Skeletal muscle tissue (tissue), 4 donors: ENCODE measurements around the gene C3AR1. TPM values are rescaled to one million over a fixed set of nuclear protein-coding genes. Genes with fewer than 3 reads are reported as not detected.
"Not testable (repeated sequence)": the region's sequence is repeated elsewhere in the genome, so short reads cannot be mapped to it uniquely, and the experiment has no call there.

ENCODE experiments used
- H3K27ac ChIP-seq: one replicate; pipeline ENCODE4 v1.7.0; 2013; ENCODE audit warnings: mild to moderate bottlenecking, low read depth, low read length, inconsistent platforms
- H3K27me3 ChIP-seq, 3 donors: one replicate each; pipeline ENCODE4 v1.7.0; 2013; ENCODE audit warnings: low read length in 3 of 3; ENCODE audit not compliant: control insufficient read depth in 3 of 3, insufficient read depth in 3 of 3
- H3K36me3 ChIP-seq, 3 donors: one replicate each; pipeline ENCODE4 v1.7.0; 2013; ENCODE audit warnings: low read length in 3 of 3; ENCODE audit not compliant: control insufficient read depth in 3 of 3, insufficient read depth in 3 of 3
- H3K4me1 ChIP-seq, 3 donors: one replicate each; pipeline ENCODE4 v1.7.0; 2013; ENCODE audit warnings: low read length in 3 of 3, mild to moderate bottlenecking in 3 of 3; ENCODE audit not compliant: control insufficient read depth in 3 of 3, insufficient read depth in 3 of 3
- H3K4me3 ChIP-seq, 3 donors: one replicate each; pipeline ENCODE4 v1.7.0; 2013; ENCODE audit warnings: low read length in 3 of 3
- H3K9ac ChIP-seq, 3 donors: one replicate each; pipeline ENCODE4 v1.7.0; 2013; ENCODE audit warnings: low read length in 3 of 3, mild to moderate bottlenecking in 3 of 3, moderate library complexity in 2 of 3, low read depth in 1 of 3
- H3K9me3 ChIP-seq, 3 donors: one replicate each; pipeline ENCODE4 v1.7.0; 2013; ENCODE audit warnings: low read length in 3 of 3; ENCODE audit not compliant: control insufficient read depth in 3 of 3
- total RNA-seq: library from RNA; depleted of rRNA; stranded (reverse); fragments of >200 nt; gene quantifications from one replicate; pipeline ENCODE4 v1.2.3, GENCODE V29; 2014
- donor health status: Osteomylitis.

C3AR1 gene
- total RNA-seq = 7.8 TPM

GRCh38 chr12:8065991-8066594 is at the start of gene C3AR1:
Gene C3AR1, minus strand, starts transcription at chr12:8066359. Its CDS starts 6,174 bp downstream, at chr12:8060185.
- H3K27ac ChIP-seq = peak within 1 kb of the TSS; percentile 65
- no peaks in the 10 kb centered on the region for H3K9me3 ChIP-seq
- no peaks in the 10 kb centered on the region for H3K27me3 ChIP-seq
- H3K36me3 ChIP-seq = no peaks in the 10 kb centered on the region
- peak within 1 kb of the TSS in 1 of 3 donors; percentile 16 for H3K4me3 ChIP-seq
- no peaks in the 10 kb centered on the region for H3K4me1 ChIP-seq
- H3K9ac ChIP-seq = no peak within 1 kb of the TSS

GRCh38 chr12:8113117-8113516 is 47.0 kb upstream of the C3AR1 start:
- H3K4me3 ChIP-seq, H3K36me3 ChIP-seq, H3K4me1 ChIP-seq, H3K9ac ChIP-seq, H3K9me3 ChIP-seq, H3K27me3 ChIP-seq, H3K27ac ChIP-seq: not testable (repeated sequence)

- no peaks in the 10 kb centered on the region for H3K27me3 ChIP-seq
- H3K9ac ChIP-seq = peak overlapping the region in 2 of 3 donors; percentile 39 to 51
- H3K36me3 ChIP-seq = peaks cover 0 to 5% (median 2%) of the 10 kb centered on the region in 3 donors
- no peak overlapping the region for H3K4me3 ChIP-seq
- no peaks in the 10 kb centered on the region for H3K9me3 ChIP-seq
- no peak overlapping the region for H3K27ac ChIP-seq
- H3K4me1 ChIP-seq = no peaks in the 10 kb centered on the region
Measured at GRCh38 chr12:8108808-8109398, 42.7 kb upstream of the C3AR1 start.

GRCh38 chr12:8099235-8099634 is 33.1 kb upstream of the C3AR1 start:
- Histone ChIP-seq H3K36me3 (peaks cover 23 to 42% (median 33%) of the 10 kb centered on the region in 3 donors), H3K9ac (no peak overlapping the region), H3K27me3 (no peaks in the 10 kb centered on the region), H3K4me1 (no peaks in the 10 kb centered on the region), H3K27ac (no peak overlapping the region), H3K4me3 (no peak overlapping the region), H3K9me3 (no peaks in the 10 kb centered on the region)

GRCh38 chr12:8096281-8096915 is 30.2 kb upstream of the C3AR1 start:
- H3K36me3 ChIP-seq = peaks cover 43 to 64% (median 54%) of the 10 kb centered on the region in 3 donors
- H3K4me1 ChIP-seq = no peaks in the 10 kb centered on the region
- H3K9me3 ChIP-seq = no peaks in the 10 kb centered on the region
- no peak overlapping the region for H3K9ac ChIP-seq
- H3K27ac ChIP-seq = no peak overlapping the region
- no peaks in the 10 kb centered on the region for H3K27me3 ChIP-seq
- no peak overlapping the region for H3K4me3 ChIP-seq

GRCh38 chr12:8093291-8093690 is 27.1 kb upstream of the C3AR1 start:
- Histone ChIP-seq H3K27ac (no peak overlapping the region), H3K9me3 (no peaks in the 10 kb centered on the region), H3K4me3 (no peak overlapping the region), H3K4me1 (no peaks in the 10 kb centered on the region), H3K36me3 (peaks cover 43 to 82% (median 70%) of the 10 kb centered on the region in 3 donors), H3K27me3 (no peaks in the 10 kb centered on the region), H3K9ac (no peak overlapping the region)

GRCh38 chr12:8089716-8090115 is 23.6 kb upstream of the C3AR1 start:
- H3K4me3 ChIP-seq = no peak overlapping the region
- no peak overlapping the region for H3K27ac ChIP-seq
- no peaks in the 10 kb centered on the region for H3K27me3 ChIP-seq
- no peaks in the 10 kb centered on the region for H3K9me3 ChIP-seq
- no peak overlapping the region for H3K9ac ChIP-seq
- H3K36me3 ChIP-seq = peaks cover 25 to 51% (median 47%) of the 10 kb centered on the region in 3 donors
- H3K4me1 ChIP-seq = peaks cover 0 to 2% (median 0%) of the 10 kb centered on the region in 3 donors

GRCh38 chr12:8089277-8089676 is 23.1 kb upstream of the C3AR1 start:
- H3K9me3 ChIP-seq, H3K27ac ChIP-seq, H3K4me1 ChIP-seq, H3K4me3 ChIP-seq, H3K27me3 ChIP-seq, H3K9ac ChIP-seq: not testable (repeated sequence)
- H3K36me3 ChIP-seq = peaks cover 20 to 47% (median 44%) of the 10 kb centered on the region in 3 donors

- Histone ChIP-seq H3K27ac (no peak overlapping the region), H3K36me3 (peaks cover 19 to 42% (median 40%) of the 10 kb centered on the region in 3 donors), H3K9ac (no peak overlapping the region), H3K9me3 (no peaks in the 10 kb centered on the region), H3K4me1 (peaks cover 6 to 11% (median 7%) of the 10 kb centered on the region in 3 donors), H3K27me3 (no peaks in the 10 kb centered on the region), H3K4me3 (no peak overlapping the region)
Measured at GRCh38 chr12:8088574-8088973, 22.4 kb upstream of the C3AR1 start.

- H3K36me3 ChIP-seq = peaks cover 10 to 34% (median 31%) of the 10 kb centered on the region in 3 donors
- H3K4me3 ChIP-seq = no peak overlapping the region
- no peak overlapping the region for H3K9ac ChIP-seq
- no peak overlapping the region for H3K27ac ChIP-seq
- no peaks in the 10 kb centered on the region for H3K9me3 ChIP-seq
- no peaks in the 10 kb centered on the region for H3K27me3 ChIP-seq
- H3K4me1 ChIP-seq = peaks cover 13 to 20% (median 14%) of the 10 kb centered on the region in 3 donors
Measured at GRCh38 chr12:8087666-8088065, 21.5 kb upstream of the C3AR1 start.
